ENCODE measurements around the gene OCRL.

OCRL gene

GRCh38 chrX:129540068-129540653 is at the start of gene OCRL:
TSS of gene OCRL (plus strand) at chrX:129540259. CDS start at chrX:129540440, 181 bp downstream.
- DNase-seq (ENCODE audit: low spot score) = peak; percentile 54

- no peak for DNase-seq (ENCODE audit: low spot score)
These were observed 49.7 kb upstream of the OCRL start for GRCh38 chrX:129490330-129490729.

GRCh38 chrX:129493643-129494042 is 46.4 kb upstream of the OCRL start:
- DNase-seq (ENCODE audit: low spot score) = no peak

- DNase-seq (ENCODE audit: low spot score) = no peak
These were observed 45.2 kb upstream of the OCRL start for GRCh38 chrX:129494887-129495286.

- DNase-seq (ENCODE audit: low spot score) = peak; percentile 6
These were observed 44.2 kb upstream of the OCRL start for GRCh38 chrX:129495900-129496299.

GRCh38 chrX:129496625-129497024 is 43.4 kb upstream of the OCRL start:
- DNase-seq (ENCODE audit: low spot score) = peak; percentile 6

- no peak for DNase-seq (ENCODE audit: low spot score)
These were observed 42.8 kb upstream of the OCRL start for GRCh38 chrX:129497146-129497843.

- no peak for DNase-seq (ENCODE audit: low spot score)
These were observed 29.7 kb upstream of the OCRL start for GRCh38 chrX:129510331-129510730.

- DNase-seq (ENCODE audit: low spot score) = no peak
These were observed 28.4 kb upstream of the OCRL start for GRCh38 chrX:129511689-129512088.

- DNase-seq (ENCODE audit: low spot score) = no peak
These were observed 27.6 kb upstream of the OCRL start for GRCh38 chrX:129512409-129512808.

- DNase-seq (ENCODE audit: low spot score) = no peak
These were observed 23.7 kb upstream of the OCRL start for GRCh38 chrX:129516402-129516801.

- DNase-seq (ENCODE audit: low spot score) = no peak
These were observed 19.9 kb upstream of the OCRL start for GRCh38 chrX:129520151-129520550.

- peak; percentile 44 for DNase-seq (ENCODE audit: low spot score)
These were observed 17.6 kb upstream of the OCRL start for GRCh38 chrX:129522184-129523078.

- DNase-seq (ENCODE audit: low spot score) = peak; percentile 62
These were observed 16.8 kb upstream of the OCRL start, which contains the start of gene SMARCA1 for GRCh38 chrX:129523079-129523911. TSS of gene SMARCA1 (minus strand) at chrX:129523490. CDS start at chrX:129523370, 120 bp downstream.

GRCh38 chrX:129524250-129524850 is 15.7 kb upstream of the OCRL start:
- DNase-seq (ENCODE audit: low spot score) = no peak

GRCh38 chrX:129525162-129525561 is 14.9 kb upstream of the OCRL start:
- DNase-seq (ENCODE audit: low spot score) = no peak

GRCh38 chrX:129525896-129526295 is 14.2 kb upstream of the OCRL start:
- DNase-seq (ENCODE audit: low spot score) = no peak

- DNase-seq (ENCODE audit: low spot score) = no peak
These were observed 10.3 kb upstream of the OCRL start for GRCh38 chrX:129529685-129530281.

- no peak for DNase-seq (ENCODE audit: low spot score)
These were observed 9.6 kb upstream of the OCRL start for GRCh38 chrX:129530410-129530809.

GRCh38 chrX:129531132-129531531 is 8.9 kb upstream of the OCRL start:
- no peak for DNase-seq (ENCODE audit: low spot score)
